Stimulated activated CD4-positive, alpha-beta T cell treated with anti-CD3 and anti-CD28 coated beads, Interleukin-2, amount 100 ng/mL, for 4 hours (primary cell): Measurements from ENCODE around the gene ZNF723.
"Not testable (repeated sequence)": the region's sequence is repeated elsewhere in the genome, so short reads cannot be mapped to it uniquely, and the experiment has no call there.

ENCODE experiments used
- DNase-seq: peaks from one replicate; pipeline ENCODE4 v3.0.0-alpha.2; 2020; ENCODE audit warnings: low read depth

ZNF723 gene

GRCh38 chr19:22832031-22832762, at the start of gene ZNF723:
TSS of gene ZNF723 (plus strand) at chr19:22832291. CDS start at chr19:22832380, 89 bp downstream.
- DNase-seq = no peak

GRCh38 chr19:22783651-22784410, 48.3 kb upstream of the ZNF723 start, which contains the start of gene ZNF99:
TSS of gene ZNF99 (minus strand) at chr19:22784151. CDS start at chr19:22784016, 135 bp downstream.
- DNase-seq = no peak

- DNase-seq = not testable (repeated sequence)
These were observed 39.2 kb upstream of the ZNF723 start for GRCh38 chr19:22792863-22793262.

- DNase-seq = no peak
These were observed 35.1 kb upstream of the ZNF723 start for GRCh38 chr19:22797040-22797439.

GRCh38 chr19:22806418-22806817, 25.7 kb upstream of the ZNF723 start:
- no peak for DNase-seq

- DNase-seq = no peak
These were observed 24.8 kb upstream of the ZNF723 start for GRCh38 chr19:22807061-22807835.

- DNase-seq = no peak
These were observed 18.0 kb upstream of the ZNF723 start for GRCh38 chr19:22814124-22814523.

GRCh38 chr19:22831211-22831610, 880 bp upstream of the ZNF723 start:
- DNase-seq = no peak

- not testable (repeated sequence) for DNase-seq
These were observed 25.7 kb downstream of the ZNF723 start for GRCh38 chr19:22857713-22858320.

- no peak for DNase-seq
These were observed 50.7 kb downstream of the ZNF723 start for GRCh38 chr19:22882797-22883196.

GRCh38 chr19:22893855-22894270, 61.8 kb downstream of the ZNF723 start:
- DNase-seq = no peak

GRCh38 chr19:22901431-22902130, 69.5 kb downstream of the ZNF723 start:
- DNase-seq = no peak
